HG03108 (cell line): Measurements from ENCODE around the gene SCUBE2.

Experiments used
- ATAC-seq: cut with Tn5 transposase; IDR thresholded peaks from one replicate; pipeline ENCODE4 v1.9.1; 2021; ENCODE audit warnings: moderate library complexity; ENCODE audit not compliant: unreplicated experiment

SCUBE2 gene

GRCh38 chr11:9047964-9048523 is 43.4 kb downstream of the SCUBE2 start:
- no peak for ATAC-seq

- ATAC-seq = no peak
These were observed 44.9 kb downstream of the SCUBE2 start for GRCh38 chr11:9046481-9046880.

- no peak for ATAC-seq
These were observed 48.9 kb downstream of the SCUBE2 start for GRCh38 chr11:9042488-9042887.

GRCh38 chr11:9041747-9042146 is 49.7 kb downstream of the SCUBE2 start:
- no peak for ATAC-seq

GRCh38 chr11:9040410-9040809 is 51.0 kb downstream of the SCUBE2 start:
- no peak for ATAC-seq

- ATAC-seq = no peak
These were observed 51.5 kb downstream of the SCUBE2 start for GRCh38 chr11:9039863-9040262.

GRCh38 chr11:9039198-9039597 is 52.2 kb downstream of the SCUBE2 start:
- no peak for ATAC-seq

GRCh38 chr11:9038541-9038940 is 52.9 kb downstream of the SCUBE2 start:
- ATAC-seq = no peak

- no peak for ATAC-seq
These were observed 53.4 kb downstream of the SCUBE2 start for GRCh38 chr11:9037963-9038362.

GRCh38 chr11:9037046-9037780 is 54.2 kb downstream of the SCUBE2 start:
- no peak for ATAC-seq

- ATAC-seq = no peak
These were observed 60.8 kb downstream of the SCUBE2 start for GRCh38 chr11:9030601-9031000.

GRCh38 chr11:9029422-9029821 is 62.0 kb downstream of the SCUBE2 start:
- ATAC-seq = no peak

- ATAC-seq = no peak
These were observed 62.8 kb downstream of the SCUBE2 start for GRCh38 chr11:9028581-9028980.

GRCh38 chr11:9025101-9025850 is 66.1 kb downstream of the SCUBE2 start:
- no peak for ATAC-seq

- no peak for ATAC-seq
These were observed 68.3 kb downstream of the SCUBE2 start for GRCh38 chr11:9022961-9023680.

- no peak for ATAC-seq
These were observed 70.5 kb downstream of the SCUBE2 start for GRCh38 chr11:9020916-9021315.

- no peak for ATAC-seq
These were observed 71.5 kb downstream of the SCUBE2 start for GRCh38 chr11:9019861-9020260.

GRCh38 chr11:9017773-9018172 is 73.6 kb downstream of the SCUBE2 start:
- no peak for ATAC-seq

GRCh38 chr11:9016916-9017642 is 74.3 kb downstream of the SCUBE2 start:
- no peak for ATAC-seq

- ATAC-seq = peak; percentile 65
These were observed 75.7 kb downstream of the SCUBE2 start for GRCh38 chr11:9015677-9016076.

- ATAC-seq = no peak
These were observed 76.6 kb downstream of the SCUBE2 start for GRCh38 chr11:9014826-9015225.
